SK-N-SH (cell line): ENCODE results near the gene HAGHL.

ENCODE experiments used
- EP300 ChIP-seq, 2 experiments: IDR thresholded peaks; 2 replicates each; pipeline versions ENCODE4 v1.4.0 to v1.6.1; 2012; ENCODE audit warnings: borderline replicate concordance in 1 of 2, low read depth in 1 of 2, low read length in 1 of 2
- FOXJ3 ChIP-seq: sonication (generic); formaldehyde crosslinking; IDR thresholded peaks from 2 replicates; pipeline ENCODE4 v1.5.1; 2020; ENCODE audit warnings: mild to moderate bottlenecking, missing genetic modification reagents
- POLR2AphosphoS5 ChIP-seq: IDR thresholded peaks from 2 replicates; pipeline ENCODE4 v1.6.1; 2012; ENCODE audit warnings: low read depth, low read length
- TEAD4 ChIP-seq: IDR thresholded peaks from 2 replicates; pipeline ENCODE4 v1.4.0; 2012; ENCODE audit warnings: mild to moderate bottlenecking, borderline replicate concordance; ENCODE audit not compliant: insufficient read depth
- TF ChIP-seq, protein P1 (sequence below): fragments of 200-600 bp; sonication (generic); IDR thresholded peaks from 2 replicates; pipeline ENCODE4 v1.6.1; 2017; ENCODE audit warnings: antibody characterized with exemption, mild to moderate bottlenecking, moderate library complexity
- TF ChIP-seq, protein P2 (sequence below): IDR thresholded peaks from 2 replicates; pipeline ENCODE4; 2012

DNA sequence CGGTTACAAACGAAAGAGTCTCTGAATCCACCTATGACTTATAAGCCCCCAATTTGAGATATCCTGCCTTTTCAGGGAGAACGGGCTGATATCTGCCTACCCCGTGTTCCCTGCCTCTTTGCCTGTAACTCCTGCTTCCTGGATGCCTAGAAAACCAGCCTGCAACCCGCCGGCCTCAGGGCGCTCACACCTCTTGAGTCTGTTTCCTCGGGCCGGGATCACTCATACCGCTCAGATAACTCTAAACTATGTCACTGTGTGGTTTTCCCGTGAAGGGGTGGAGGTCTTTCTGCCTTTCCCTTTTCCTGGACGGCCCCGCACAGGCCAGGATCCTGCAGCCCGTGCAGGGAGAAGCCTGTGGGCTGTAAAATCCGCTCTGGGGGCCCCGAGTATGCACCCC is 50.9 kb downstream of the HAGHL start:
- TF ChIP-seq EP300 (IDR thresholded peaks at IDR 0.05; ENCODE audit: borderline replicate concordance in 1 of 2, low read depth in 1 of 2, low read length in 1 of 2) = no peak
- TF ChIP-seq, protein P1, sequence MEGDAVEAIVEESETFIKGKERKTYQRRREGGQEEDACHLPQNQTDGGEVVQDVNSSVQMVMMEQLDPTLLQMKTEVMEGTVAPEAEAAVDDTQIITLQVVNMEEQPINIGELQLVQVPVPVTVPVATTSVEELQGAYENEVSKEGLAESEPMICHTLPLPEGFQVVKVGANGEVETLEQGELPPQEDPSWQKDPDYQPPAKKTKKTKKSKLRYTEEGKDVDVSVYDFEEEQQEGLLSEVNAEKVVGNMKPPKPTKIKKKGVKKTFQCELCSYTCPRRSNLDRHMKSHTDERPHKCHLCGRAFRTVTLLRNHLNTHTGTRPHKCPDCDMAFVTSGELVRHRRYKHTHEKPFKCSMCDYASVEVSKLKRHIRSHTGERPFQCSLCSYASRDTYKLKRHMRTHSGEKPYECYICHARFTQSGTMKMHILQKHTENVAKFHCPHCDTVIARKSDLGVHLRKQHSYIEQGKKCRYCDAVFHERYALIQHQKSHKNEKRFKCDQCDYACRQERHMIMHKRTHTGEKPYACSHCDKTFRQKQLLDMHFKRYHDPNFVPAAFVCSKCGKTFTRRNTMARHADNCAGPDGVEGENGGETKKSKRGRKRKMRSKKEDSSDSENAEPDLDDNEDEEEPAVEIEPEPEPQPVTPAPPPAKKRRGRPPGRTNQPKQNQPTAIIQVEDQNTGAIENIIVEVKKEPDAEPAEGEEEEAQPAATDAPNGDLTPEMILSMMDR = no peak
- TF ChIP-seq POLR2AphosphoS5 = no peak
- TF ChIP-seq, protein P2, sequence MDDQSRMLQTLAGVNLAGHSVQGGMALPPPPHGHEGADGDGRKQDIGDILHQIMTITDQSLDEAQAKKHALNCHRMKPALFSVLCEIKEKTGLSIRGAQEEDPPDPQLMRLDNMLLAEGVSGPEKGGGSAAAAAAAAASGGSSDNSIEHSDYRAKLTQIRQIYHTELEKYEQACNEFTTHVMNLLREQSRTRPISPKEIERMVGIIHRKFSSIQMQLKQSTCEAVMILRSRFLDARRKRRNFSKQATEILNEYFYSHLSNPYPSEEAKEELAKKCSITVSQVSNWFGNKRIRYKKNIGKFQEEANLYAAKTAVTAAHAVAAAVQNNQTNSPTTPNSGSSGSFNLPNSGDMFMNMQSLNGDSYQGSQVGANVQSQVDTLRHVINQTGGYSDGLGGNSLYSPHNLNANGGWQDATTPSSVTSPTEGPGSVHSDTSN = no peak
- TF ChIP-seq FOXJ3 (CRISPR knock-in tag) = no peak
- no peak for TF ChIP-seq TEAD4
